Tibial artery (tissue), 4 donors: ENCODE measurements around the gene TEX52.
"Not testable (repeated sequence)": the region's sequence is repeated elsewhere in the genome, so short reads cannot be mapped to it uniquely, and the experiment has no call there.

Source experiments
- DNase-seq, 2 donors: peaks; one replicate each; pipeline ENCODE4 v3.0.0-alpha.2; 2019
- H3K27ac ChIP-seq, 2 donors: fragments of 200-600 bp; sonication (generic) in 1 of 2; 1 replicate in 1 of 2; 2 replicates in 1 of 2; pipeline ENCODE4 v1.5.1; 2018 to 2019; ENCODE audit warnings: mild to moderate bottlenecking in 1 of 2
- H3K27me3 ChIP-seq, 2 donors: fragments of 200-600 bp; sonication (generic) in 1 of 2; one replicate each; pipeline versions ENCODE4 v1.5.1 to v1.6.0; 2016 to 2019
- H3K36me3 ChIP-seq, 3 donors: fragments of 200-600 bp; sonication (generic) in 2 of 3; one replicate each; pipeline ENCODE4 v1.5.1; 2016 to 2019; ENCODE audit warnings: mild to moderate bottlenecking in 2 of 3
- H3K4me1 ChIP-seq, 4 donors: fragments of 200-600 bp; sonication (generic) in 2 of 4; 1 replicate in 3 of 4; 2 replicates in 1 of 4; pipeline ENCODE4 v1.5.1; 2016 to 2019
- H3K4me3 ChIP-seq, 2 donors: fragments of 200-600 bp; sonication (generic) in 1 of 2; 1 replicate in 1 of 2; 2 replicates in 1 of 2; pipeline ENCODE4 v1.5.1; 2018 to 2019; ENCODE audit warnings: mild to moderate bottlenecking in 2 of 2
- H3K9me3 ChIP-seq, 3 donors: fragments of 200-600 bp; sonication (generic) in 1 of 3; one replicate each; pipeline ENCODE4 v1.5.1; 2016 to 2019
- intact Hi-C: fragments of 100-400 bp; cut with DNase I; formaldehyde crosslinking; loops from one replicate; pipeline ENCODE4 v1.15.0; 2023; ENCODE audit warnings: low total_unique reads
- TF ChIP-seq, protein P1 (sequence below), 2 experiments: fragments of 200-600 bp in 1 of 2; fragments of 450-650 bp in 1 of 2; IDR thresholded peaks; one replicate each; pipeline ENCODE4 v1.5.1; 2017 to 2019; ENCODE audit warnings: antibody characterized with exemption in 2 of 2, mild to moderate bottlenecking in 1 of 2, moderate library complexity in 1 of 2

Gene TEX52

DNA sequence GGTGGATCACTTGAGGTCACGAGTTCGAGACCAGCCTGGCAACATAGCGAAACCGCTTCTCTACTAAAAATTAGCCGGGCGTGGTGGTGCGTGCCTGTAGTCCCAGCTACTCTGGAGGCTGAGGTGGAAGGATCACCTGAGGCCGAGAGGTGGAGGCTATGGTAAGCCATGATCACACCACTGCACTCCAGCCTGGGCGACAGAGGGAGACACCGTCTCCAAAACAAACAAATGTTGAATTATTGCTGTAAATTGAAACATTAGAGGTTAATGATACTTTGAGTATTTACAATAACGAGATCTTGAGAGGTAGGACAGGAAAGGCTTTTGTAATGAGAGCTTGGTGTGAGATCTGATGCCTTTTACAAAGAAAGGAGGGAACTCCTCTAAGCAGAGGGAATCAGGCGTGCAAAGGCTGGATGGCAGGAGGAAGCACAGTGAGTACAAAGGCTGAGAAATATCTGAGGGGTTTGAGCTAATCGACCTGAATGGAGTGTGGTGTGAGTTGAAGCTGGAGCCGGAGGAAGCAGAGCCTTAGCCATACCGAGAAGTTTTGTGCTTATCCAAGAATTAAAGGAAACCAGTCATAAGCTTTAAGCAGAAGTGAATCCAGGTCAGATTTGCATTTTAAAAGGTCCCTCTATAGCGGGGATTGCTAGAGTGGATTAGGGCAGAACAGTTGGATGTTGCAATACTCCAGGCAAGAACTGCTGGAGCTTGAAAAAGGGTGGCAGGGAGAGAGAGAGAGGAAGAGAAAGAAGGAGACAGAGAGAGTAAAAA lies 21.3 kb upstream of the TEX52 start:
- H3K9me3 ChIP-seq, result no peaks in the 10 kb centered on the region
- peak overlapping the region; percentile 84 to 90 for H3K4me3 ChIP-seq
- H3K27ac ChIP-seq, result peak overlapping the region; percentile 90 to 92
- no peaks in the 10 kb centered on the region for H3K27me3 ChIP-seq
- H3K4me1 ChIP-seq, result peaks cover 0 to 19% (median 14%) of the 10 kb centered on the region in 4 donors
- H3K36me3 ChIP-seq, result no peaks in the 10 kb centered on the region
- intact Hi-C loops, result loop anchor here (2.0 kb wide), 1 partner anchor 13 kb away; the partner anchor contains the start of gene TULP3
- peak in 1 of 2 donors; percentile 60 for DNase-seq
- TF ChIP-seq, protein P1, sequence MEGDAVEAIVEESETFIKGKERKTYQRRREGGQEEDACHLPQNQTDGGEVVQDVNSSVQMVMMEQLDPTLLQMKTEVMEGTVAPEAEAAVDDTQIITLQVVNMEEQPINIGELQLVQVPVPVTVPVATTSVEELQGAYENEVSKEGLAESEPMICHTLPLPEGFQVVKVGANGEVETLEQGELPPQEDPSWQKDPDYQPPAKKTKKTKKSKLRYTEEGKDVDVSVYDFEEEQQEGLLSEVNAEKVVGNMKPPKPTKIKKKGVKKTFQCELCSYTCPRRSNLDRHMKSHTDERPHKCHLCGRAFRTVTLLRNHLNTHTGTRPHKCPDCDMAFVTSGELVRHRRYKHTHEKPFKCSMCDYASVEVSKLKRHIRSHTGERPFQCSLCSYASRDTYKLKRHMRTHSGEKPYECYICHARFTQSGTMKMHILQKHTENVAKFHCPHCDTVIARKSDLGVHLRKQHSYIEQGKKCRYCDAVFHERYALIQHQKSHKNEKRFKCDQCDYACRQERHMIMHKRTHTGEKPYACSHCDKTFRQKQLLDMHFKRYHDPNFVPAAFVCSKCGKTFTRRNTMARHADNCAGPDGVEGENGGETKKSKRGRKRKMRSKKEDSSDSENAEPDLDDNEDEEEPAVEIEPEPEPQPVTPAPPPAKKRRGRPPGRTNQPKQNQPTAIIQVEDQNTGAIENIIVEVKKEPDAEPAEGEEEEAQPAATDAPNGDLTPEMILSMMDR (IDR thresholded peaks at IDR 0.05), result no peak

DNA sequence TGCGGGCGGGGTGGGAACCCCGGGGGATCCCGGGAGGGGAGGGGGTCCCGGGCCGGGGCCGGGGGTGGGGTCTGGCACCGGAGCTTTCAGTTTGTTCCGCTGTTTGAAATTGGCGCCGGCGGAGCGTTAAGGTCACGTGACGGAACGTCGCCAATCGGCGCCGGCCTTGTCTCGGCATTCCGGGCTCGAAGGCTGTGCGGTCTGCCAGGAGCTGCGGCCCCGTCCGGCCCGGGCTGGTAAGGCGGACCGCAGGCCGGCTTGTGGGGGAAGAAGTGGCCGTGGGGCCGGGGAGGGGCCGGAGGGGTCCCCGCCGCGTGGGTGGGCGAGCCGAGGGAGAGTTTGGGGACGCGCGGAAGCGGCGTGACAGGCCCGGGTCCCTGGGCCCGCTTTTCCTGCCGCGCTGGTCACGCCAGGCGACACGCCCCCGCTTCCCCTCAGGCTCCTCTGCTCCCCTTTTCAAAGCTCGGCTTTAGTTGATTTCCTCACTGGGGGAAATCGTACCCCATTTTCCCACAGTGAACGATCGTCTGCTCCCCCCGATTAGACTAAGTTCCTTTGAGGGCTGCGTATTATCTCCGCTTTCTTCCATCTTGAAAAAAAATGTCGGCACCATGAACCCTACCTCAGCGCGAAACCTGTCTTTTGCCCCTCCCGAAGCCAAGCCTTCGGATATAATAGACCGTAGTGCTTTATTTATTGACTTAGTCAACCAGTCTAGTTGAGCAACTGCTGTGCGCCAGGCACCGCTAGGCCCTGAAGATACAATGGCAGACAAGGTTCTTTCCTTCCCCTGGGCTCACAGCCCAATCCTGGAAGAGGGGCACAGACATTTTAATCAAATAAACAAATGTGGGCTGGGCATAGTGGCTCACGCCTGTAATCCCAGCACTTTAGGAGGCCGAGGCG lies 20.5 kb upstream of the TEX52 start, which contains the start of the genes FOXM1 and RHNO1:
Gene FOXM1 (minus strand): TSS at position 128 of the 906 bp plus-strand sequence. CDS start 2,696 bp downstream, outside the sequence.
Gene RHNO1 (plus strand): TSS at position 177 of the 906 bp plus-strand sequence. CDS start 8,144 bp downstream, outside the sequence.
- intact Hi-C loops, result loop anchor here (2.0 kb wide), 1 partner anchor 14 kb away; the partner anchor contains the start of gene TULP3
- no peaks in the 10 kb centered on the region for H3K9me3 ChIP-seq
- DNase-seq, result peak; percentile 87 to 94
- H3K27me3 ChIP-seq, result no peaks in the 10 kb centered on the region
- TF ChIP-seq, protein P1 (IDR thresholded peaks at IDR 0.05), result no peak
- peak within 1 kb of the TSS; percentile 84 to 90 for H3K4me3 ChIP-seq
- peak within 1 kb of the TSS; percentile 90 to 92 for H3K27ac ChIP-seq
- H3K4me1 ChIP-seq, result peaks cover 0 to 19% (median 14%) of the 10 kb centered on the region in 4 donors
- H3K36me3 ChIP-seq, result no peaks in the 10 kb centered on the region

DNA sequence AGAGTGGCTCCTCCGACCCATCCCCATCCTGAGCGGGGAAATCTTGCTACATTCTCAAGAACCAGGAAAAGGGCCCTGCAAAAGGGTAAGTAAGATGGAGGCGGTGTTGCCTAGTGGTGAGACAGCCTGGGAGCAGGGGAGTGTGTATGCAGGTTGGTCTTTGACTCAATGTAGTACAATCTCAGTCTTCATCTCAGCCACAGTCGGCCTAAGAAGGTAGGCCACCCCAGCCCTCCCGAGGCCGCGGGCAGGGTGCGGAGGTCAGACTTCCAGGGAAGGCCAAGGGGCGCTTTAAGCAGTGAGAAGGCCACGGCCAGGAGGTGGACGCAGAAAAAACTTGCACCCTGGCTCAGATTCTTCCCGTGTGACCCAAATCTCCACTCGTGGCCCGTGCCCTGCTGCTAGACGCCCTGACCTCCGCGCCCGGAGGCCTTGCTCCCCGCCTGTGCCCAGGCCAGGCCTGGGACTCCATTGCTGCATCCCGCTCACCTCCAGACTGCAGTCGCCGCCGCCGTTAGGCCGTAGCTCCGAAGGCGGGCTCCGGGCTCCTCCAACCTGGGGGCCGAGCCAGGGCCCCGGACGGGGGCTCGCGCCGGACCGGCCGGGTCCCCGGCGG lies 19.7 kb upstream of the TEX52 start:
- Histone ChIP-seq H3K4me1 (peaks cover 0 to 19% (median 14%) of the 10 kb centered on the region in 4 donors), H3K27me3 (no peaks in the 10 kb centered on the region), H3K27ac (peak overlapping the region; percentile 90 to 92), H3K9me3 (no peaks in the 10 kb centered on the region), H3K4me3 (peak overlapping the region; percentile 84 to 90), H3K36me3 (no peaks in the 10 kb centered on the region)
- intact Hi-C loops, result loop anchor here (2.0 kb wide), 1 partner anchor 14 kb away; the partner anchor contains the start of gene TULP3
- no peak for DNase-seq
- TF ChIP-seq, protein P1 (IDR thresholded peaks at IDR 0.05), result no peak

DNA sequence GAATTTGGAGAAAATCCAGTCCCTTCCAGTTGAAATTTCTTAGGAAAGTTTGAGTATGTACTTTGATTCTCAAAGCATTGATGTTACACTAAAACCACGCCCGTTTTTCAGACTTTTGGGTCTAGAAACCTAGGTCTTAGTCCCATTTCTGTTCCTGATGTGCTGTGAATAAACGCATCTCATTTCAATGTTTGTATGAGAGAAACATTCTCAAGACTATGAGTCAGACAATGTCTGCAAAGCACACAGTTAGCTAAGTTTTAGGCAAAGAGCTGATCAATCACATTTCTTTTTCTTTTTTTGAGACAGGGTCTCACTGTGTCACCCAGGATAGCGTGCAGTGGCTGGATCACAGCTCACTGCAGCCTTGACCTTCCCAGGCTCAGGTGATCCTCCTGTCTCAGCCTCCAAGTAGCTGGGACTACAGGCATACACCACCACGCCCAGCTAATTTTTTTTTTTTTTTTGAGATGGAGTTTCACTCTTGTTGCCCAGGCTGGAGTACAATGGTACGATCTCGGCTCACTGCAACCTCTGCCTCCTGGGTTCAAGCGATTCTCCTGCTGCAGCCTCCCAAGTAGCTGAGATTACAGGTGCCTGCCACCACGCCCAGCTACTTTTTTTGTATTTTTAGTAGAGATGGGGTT lies 12.3 kb upstream of the TEX52 start:
- intact Hi-C loops, H3K4me3 ChIP-seq, H3K36me3 ChIP-seq, DNase-seq, H3K27me3 ChIP-seq, H3K9me3 ChIP-seq, H3K27ac ChIP-seq, H3K4me1 ChIP-seq: not testable (repeated sequence)

DNA sequence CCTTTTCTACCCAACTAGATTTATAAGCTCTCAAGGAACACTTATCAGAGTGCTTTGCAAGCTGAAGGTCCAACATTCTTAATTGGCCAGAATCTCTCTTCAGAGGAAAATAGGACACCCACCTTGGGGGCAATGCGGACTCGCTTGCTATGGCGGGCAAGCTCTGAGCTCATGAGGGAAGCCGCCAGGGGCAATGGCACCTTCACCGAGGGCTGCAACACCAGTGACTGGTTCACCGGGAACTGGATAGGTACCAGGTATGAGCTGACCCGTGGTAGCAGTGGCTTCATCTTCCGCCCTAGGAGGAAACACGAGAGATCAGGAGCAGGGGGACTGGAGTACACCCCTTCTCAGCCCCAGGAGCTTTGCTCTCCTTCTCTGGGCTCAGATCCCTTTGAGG lies 7.4 kb upstream of the TEX52 start:
- no peaks in the 10 kb centered on the region for H3K4me1 ChIP-seq
- no peaks in the 10 kb centered on the region for H3K36me3 ChIP-seq
- H3K9me3 ChIP-seq, result no peaks in the 10 kb centered on the region
- DNase-seq, result no peak
- no peaks in the 10 kb centered on the region for H3K27me3 ChIP-seq
- H3K4me3 ChIP-seq, result no peak overlapping the region
- no peak overlapping the region for H3K27ac ChIP-seq
- intact Hi-C loops, result no loop called here
- TF ChIP-seq, protein P1 (IDR thresholded peaks at IDR 0.05), result no peak

DNA sequence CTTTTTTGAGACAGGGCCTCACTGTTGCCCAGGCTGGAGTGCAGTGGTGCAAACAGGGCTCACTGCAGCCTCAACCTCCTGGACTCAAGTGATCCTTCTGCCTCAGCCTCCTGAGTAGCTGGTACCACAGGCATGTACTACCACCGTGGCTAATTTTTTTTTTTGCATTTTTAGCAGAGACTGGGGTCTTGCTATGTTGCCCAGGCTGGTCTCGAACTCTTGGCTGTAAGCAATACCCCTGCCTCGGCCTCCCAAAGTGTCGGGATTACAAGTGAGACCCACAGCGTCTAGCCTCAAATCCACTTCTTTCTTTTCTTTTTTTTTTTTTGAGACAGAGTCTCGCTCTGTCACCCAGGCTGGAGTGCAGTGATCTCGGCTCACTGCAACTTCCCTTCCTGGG lies 6.6 kb upstream of the TEX52 start:
- DNase-seq, H3K36me3 ChIP-seq: not testable (repeated sequence)

More for the DNA sequence above, 6.6 kb upstream of the TEX52 start:
- H3K4me3 ChIP-seq, H3K27ac ChIP-seq, H3K4me1 ChIP-seq, intact Hi-C loops, H3K27me3 ChIP-seq, H3K9me3 ChIP-seq: not testable (repeated sequence)
